ENCODE data around the gene MORC4. TPM values are rescaled to one million over a fixed set of nuclear protein-coding genes. Genes with fewer than 3 reads are reported as not detected.

Gene MORC4
- polyA plus RNA-seq (2011; rRNA removed), result 91.1 and 98.2 TPM in 2 replicates
- 17.0 and 17.4 TPM in 2 replicates for polyA plus RNA-seq (2012; cell fraction: cytosol; rRNA removed)
- polyA plus RNA-seq (2012; cell fraction: nucleus; rRNA removed), result 13.0 and 17.9 TPM in 2 replicates
- polyA plus RNA-seq (2017; fragmentation: RNase III; extraction: RNeasy Plus Mini Kit Qiagen cat#74134 plus additional on column Dnase treatment), result 71.1 to 75.7 TPM (median 72.8 TPM) in 3 replicates
- 49.6 and 56.1 TPM in 2 replicates for polyA minus RNA-seq (2011; rRNA and poly(A)+ RNA removed)

DNA sequence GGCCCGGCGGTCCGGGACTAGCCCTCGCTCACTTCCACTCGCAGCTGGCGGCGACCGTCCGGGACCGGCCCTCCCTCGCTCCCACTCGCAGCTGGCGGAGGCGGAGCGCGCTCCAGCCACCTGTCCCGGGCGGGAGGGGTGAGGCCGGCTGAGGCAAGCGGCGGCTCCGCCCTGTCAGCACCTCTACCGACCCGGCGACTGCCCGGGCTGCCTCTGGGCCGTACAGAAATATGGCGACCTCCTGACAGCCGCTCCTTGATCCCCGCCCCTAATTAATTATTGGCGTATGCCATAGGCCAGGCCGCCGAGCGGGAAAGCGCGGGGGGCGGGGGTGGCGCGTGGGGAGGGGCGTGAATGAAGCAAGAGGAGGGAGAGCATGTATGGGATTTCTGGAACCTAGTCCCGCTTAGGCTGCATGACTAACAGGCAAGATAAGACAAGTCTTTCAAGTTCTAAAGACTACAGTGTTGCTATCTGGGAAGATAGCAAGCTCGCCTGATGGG, at the start of gene MORC4:
MORC4 (minus strand) TSS at position 200 of the 503 bp plus-strand sequence. CDS start 243 bp downstream, outside the sequence.
- no peak for FAIRE-seq
- no peak for TF ChIP-seq HDAC2 (IDR thresholded peaks at IDR 0.05)
- TF ChIP-seq FOSL2 (IDR thresholded peaks at IDR 0.05), result no peak
- no peak for TF ChIP-seq FOSL2 (CRISPR knock-in tag; IDR thresholded peaks at IDR 0.05)
- peak; percentile 29 to 64; a peak in 3 of 5 replicates for TF ChIP-seq JUN (IDR thresholded peaks at IDR 0.05)
- no peak for TF ChIP-seq EHMT2 (IDR thresholded peaks at IDR 0.05; ENCODE audit: low read depth)
- no peak for TF ChIP-seq RNF2 (IDR thresholded peaks at IDR 0.05; ENCODE audit: borderline replicate concordance, low read depth)
- TF ChIP-seq, protein P1, sequence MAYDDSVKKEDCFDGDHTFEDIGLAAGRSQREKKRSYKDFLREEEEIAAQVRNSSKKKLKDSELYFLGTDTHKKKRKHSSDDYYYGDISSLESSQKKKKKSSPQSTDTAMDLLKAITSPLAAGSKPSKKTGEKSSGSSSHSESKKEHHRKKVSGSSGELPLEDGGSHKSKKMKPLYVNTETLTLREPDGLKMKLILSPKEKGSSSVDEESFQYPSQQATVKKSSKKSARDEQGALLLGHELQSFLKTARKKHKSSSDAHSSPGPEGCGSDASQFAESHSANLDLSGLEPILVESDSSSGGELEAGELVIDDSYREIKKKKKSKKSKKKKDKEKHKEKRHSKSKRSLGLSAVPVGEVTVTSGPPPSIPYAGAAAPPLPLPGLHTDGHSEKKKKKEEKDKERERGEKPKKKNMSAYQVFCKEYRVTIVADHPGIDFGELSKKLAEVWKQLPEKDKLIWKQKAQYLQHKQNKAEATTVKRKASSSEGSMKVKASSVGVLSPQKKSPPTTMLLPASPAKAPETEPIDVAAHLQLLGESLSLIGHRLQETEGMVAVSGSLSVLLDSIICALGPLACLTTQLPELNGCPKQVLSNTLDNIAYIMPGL (CRISPR knock-in tag; IDR thresholded peaks at IDR 0.05; ENCODE audit: borderline replicate concordance), result no peak
- no peak for TF ChIP-seq MAZ (IDR thresholded peaks at IDR 0.05; ENCODE audit: borderline replicate concordance, low read depth, low read length)
- TF ChIP-seq RCOR1 (IDR thresholded peaks at IDR 0.05; ENCODE audit: low read depth, low read length), result no peak
- no peak for TF ChIP-seq RAD21 (conservative IDR thresholded peaks at IDR 0.05 in 1 of 2, IDR thresholded peaks at IDR 0.05 in 1 of 2)
- TF ChIP-seq ZFP36 (IDR thresholded peaks at IDR 0.05; ENCODE audit: borderline replicate concordance, partially characterized antibody), result no peak
- TF ChIP-seq, protein P2, sequence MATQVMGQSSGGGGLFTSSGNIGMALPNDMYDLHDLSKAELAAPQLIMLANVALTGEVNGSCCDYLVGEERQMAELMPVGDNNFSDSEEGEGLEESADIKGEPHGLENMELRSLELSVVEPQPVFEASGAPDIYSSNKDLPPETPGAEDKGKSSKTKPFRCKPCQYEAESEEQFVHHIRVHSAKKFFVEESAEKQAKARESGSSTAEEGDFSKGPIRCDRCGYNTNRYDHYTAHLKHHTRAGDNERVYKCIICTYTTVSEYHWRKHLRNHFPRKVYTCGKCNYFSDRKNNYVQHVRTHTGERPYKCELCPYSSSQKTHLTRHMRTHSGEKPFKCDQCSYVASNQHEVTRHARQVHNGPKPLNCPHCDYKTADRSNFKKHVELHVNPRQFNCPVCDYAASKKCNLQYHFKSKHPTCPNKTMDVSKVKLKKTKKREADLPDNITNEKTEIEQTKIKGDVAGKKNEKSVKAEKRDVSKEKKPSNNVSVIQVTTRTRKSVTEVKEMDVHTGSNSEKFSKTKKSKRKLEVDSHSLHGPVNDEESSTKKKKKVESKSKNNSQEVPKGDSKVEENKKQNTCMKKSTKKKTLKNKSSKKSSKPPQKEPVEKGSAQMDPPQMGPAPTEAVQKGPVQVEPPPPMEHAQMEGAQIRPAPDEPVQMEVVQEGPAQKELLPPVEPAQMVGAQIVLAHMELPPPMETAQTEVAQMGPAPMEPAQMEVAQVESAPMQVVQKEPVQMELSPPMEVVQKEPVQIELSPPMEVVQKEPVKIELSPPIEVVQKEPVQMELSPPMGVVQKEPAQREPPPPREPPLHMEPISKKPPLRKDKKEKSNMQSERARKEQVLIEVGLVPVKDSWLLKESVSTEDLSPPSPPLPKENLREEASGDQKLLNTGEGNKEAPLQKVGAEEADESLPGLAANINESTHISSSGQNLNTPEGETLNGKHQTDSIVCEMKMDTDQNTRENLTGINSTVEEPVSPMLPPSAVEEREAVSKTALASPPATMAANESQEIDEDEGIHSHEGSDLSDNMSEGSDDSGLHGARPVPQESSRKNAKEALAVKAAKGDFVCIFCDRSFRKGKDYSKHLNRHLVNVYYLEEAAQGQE (IDR thresholded peaks at IDR 0.05), result no peak
- TF ChIP-seq, protein P3, sequence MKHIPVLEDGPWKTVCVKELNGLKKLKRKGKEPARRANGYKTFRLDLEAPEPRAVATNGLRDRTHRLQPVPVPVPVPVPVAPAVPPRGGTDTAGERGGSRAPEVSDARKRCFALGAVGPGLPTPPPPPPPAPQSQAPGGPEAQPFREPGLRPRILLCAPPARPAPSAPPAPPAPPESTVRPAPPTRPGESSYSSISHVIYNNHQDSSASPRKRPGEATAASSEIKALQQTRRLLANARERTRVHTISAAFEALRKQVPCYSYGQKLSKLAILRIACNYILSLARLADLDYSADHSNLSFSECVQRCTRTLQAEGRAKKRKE (CRISPR knock-in tag; IDR thresholded peaks at IDR 0.05; ENCODE audit: low read depth), result no peak
- no peak for TF ChIP-seq EHF (CRISPR knock-in tag; IDR thresholded peaks at IDR 0.05)
- no peak for TF ChIP-seq RFX5 (IDR thresholded peaks at IDR 0.05)
- peak; percentile 10 to 18; a peak in 1 of 4 replicates for TF ChIP-seq CEBPB (IDR thresholded peaks at IDR 0.05)
- TF ChIP-seq ZNF302 (CRISPR knock-in tag; IDR thresholded peaks at IDR 0.05), result no peak
- TF ChIP-seq MAFK (IDR thresholded peaks at IDR 0.05; ENCODE audit: partially characterized antibody), result no peak
- TF ChIP-seq NPAS2 (CRISPR knock-in tag; IDR thresholded peaks at IDR 0.05; ENCODE audit: borderline replicate concordance), result no peak
- TF ChIP-seq MYC (IDR thresholded peaks at IDR 0.05; ENCODE audit: borderline replicate concordance, low read length), result no peak
- TF ChIP-seq FOSB (CRISPR knock-in tag; IDR thresholded peaks at IDR 0.05), result no peak
- no peak for TF ChIP-seq FOXS1 (CRISPR knock-in tag; IDR thresholded peaks at IDR 0.05)
- no peak for TF ChIP-seq CHD4 (IDR thresholded peaks at IDR 0.05; ENCODE audit: borderline replicate concordance)
- TF ChIP-seq POLR2A (IDR thresholded peaks at IDR 0.05; ENCODE audit: low read length), result peak; percentile 87
- no peak for TF ChIP-seq CBX2 (IDR thresholded peaks at IDR 0.05; ENCODE audit: borderline replicate concordance, low read depth)
- TF ChIP-seq EP300 (IDR thresholded peaks at IDR 0.05), result no peak
- TF ChIP-seq HEYL (CRISPR knock-in tag; IDR thresholded peaks at IDR 0.05), result no peak
- no peak for TF ChIP-seq SMC3 (IDR thresholded peaks at IDR 0.05)
- no peak for TF ChIP-seq NFE2L2 (conservative IDR thresholded peaks at IDR 0.05; ENCODE audit: low read length)
- no peak for TF ChIP-seq CHD2 (IDR thresholded peaks at IDR 0.05; ENCODE audit: low read length, partially characterized antibody)
- TF ChIP-seq, protein P4, sequence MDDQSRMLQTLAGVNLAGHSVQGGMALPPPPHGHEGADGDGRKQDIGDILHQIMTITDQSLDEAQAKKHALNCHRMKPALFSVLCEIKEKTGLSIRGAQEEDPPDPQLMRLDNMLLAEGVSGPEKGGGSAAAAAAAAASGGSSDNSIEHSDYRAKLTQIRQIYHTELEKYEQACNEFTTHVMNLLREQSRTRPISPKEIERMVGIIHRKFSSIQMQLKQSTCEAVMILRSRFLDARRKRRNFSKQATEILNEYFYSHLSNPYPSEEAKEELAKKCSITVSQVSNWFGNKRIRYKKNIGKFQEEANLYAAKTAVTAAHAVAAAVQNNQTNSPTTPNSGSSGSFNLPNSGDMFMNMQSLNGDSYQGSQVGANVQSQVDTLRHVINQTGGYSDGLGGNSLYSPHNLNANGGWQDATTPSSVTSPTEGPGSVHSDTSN (IDR thresholded peaks at IDR 0.05), result no peak
- TF ChIP-seq, protein P5, sequence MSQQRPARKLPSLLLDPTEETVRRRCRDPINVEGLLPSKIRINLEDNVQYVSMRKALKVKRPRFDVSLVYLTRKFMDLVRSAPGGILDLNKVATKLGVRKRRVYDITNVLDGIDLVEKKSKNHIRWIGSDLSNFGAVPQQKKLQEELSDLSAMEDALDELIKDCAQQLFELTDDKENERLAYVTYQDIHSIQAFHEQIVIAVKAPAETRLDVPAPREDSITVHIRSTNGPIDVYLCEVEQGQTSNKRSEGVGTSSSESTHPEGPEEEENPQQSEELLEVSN (IDR thresholded peaks at IDR 0.05; ENCODE audit: borderline replicate concordance, low read depth), result peak; percentile 92
- TF ChIP-seq, protein P6, sequence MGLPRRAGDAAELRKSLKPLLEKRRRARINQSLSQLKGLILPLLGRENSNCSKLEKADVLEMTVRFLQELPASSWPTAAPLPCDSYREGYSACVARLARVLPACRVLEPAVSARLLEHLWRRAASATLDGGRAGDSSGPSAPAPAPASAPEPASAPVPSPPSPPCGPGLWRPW (IDR thresholded peaks at IDR 0.05), result no peak

More for the DNA sequence above, at the start of gene MORC4:
- peak; percentile 34 to 85 for DNase-seq (ENCODE audit: low read depth in 1 of 2, low spot score in 1 of 2)
- peak within 1 kb of the TSS; percentile 86 to 99 for H3K27ac ChIP-seq
- CTCF ChIA-PET, result interaction anchor here (0.7 to 2.7 kb wide), 11 partner anchors 8 to 779 kb away, joined by 3 to 8 read pairs (median 4); partner anchors contain the start of gene NCBP2L
- peaks cover 39% of the 10 kb centered on the region for H3K4me1 ChIP-seq
- peak; percentile 92 to 97 for ATAC-seq
- H3K9me3 ChIP-seq, result no peaks in the 10 kb centered on the region
- H3K4me3 ChIP-seq, result peak within 1 kb of the TSS; percentile 99
- H3K4me2 ChIP-seq, result peak within 1 kb of the TSS; percentile 83
- 10% methylated on average over 3 of the region's 42 CpGs for WGBS (ENCODE audit: missing lambda C conversion rate)
- POLR2A ChIA-PET, result interaction anchor here (1.0 to 1.2 kb wide), 2 partner anchors 106 to 628 kb away, joined by 3 read pairs; partner anchors contain the start of gene PRPS1
